ENCODE measurements around the gene CCNI2.

Gene CCNI2

GRCh38 chr5:132746954-132747615, at the start of gene CCNI2:
Gene CCNI2, plus strand, starts transcription at chr5:132747426. Its CDS starts 70 bp downstream, at chr5:132747496.
- peak; percentile 12 for DNase-seq

GRCh38 chr5:132704875-132705274, 42.4 kb upstream of the CCNI2 start:
- DNase-seq, result no peak

- DNase-seq, result no peak
Measured at GRCh38 chr5:132708645-132709044, 38.6 kb upstream of the CCNI2 start.

- DNase-seq, result peak; percentile 12
Measured at GRCh38 chr5:132714456-132715307, 32.5 kb upstream of the CCNI2 start.

GRCh38 chr5:132718544-132719312, 28.5 kb upstream of the CCNI2 start:
- DNase-seq, result no peak

GRCh38 chr5:132725745-132726144, 21.5 kb upstream of the CCNI2 start:
- DNase-seq, result no peak

GRCh38 chr5:132729896-132730295, 17.3 kb upstream of the CCNI2 start:
- no peak for DNase-seq

- no peak for DNase-seq
Measured at GRCh38 chr5:132733499-132734148, 13.6 kb upstream of the CCNI2 start.

- no peak for DNase-seq
Measured at GRCh38 chr5:132734687-132735086, 12.5 kb upstream of the CCNI2 start.

GRCh38 chr5:132736853-132737833, 10.1 kb upstream of the CCNI2 start, which contains the start of gene KIF3A:
Gene KIF3A, minus strand, starts transcription at chr5:132737546. Its CDS starts 127 bp downstream, at chr5:132737419.
- DNase-seq, result peak; percentile 99

GRCh38 chr5:132737982-132738681, 9.1 kb upstream of the CCNI2 start:
- no peak for DNase-seq

GRCh38 chr5:132739232-132739631, 8.0 kb upstream of the CCNI2 start:
- no peak for DNase-seq

- DNase-seq, result no peak
Measured at GRCh38 chr5:132742158-132742557, 5.1 kb upstream of the CCNI2 start.

GRCh38 chr5:132742626-132743025, 4.6 kb upstream of the CCNI2 start:
- DNase-seq, result no peak

GRCh38 chr5:132744659-132745058, 2.6 kb upstream of the CCNI2 start:
- DNase-seq, result no peak

GRCh38 chr5:132746592-132746953, 653 bp upstream of the CCNI2 start:
- no peak for DNase-seq

GRCh38 chr5:132747616-132748440, 602 bp downstream of the CCNI2 start:
- DNase-seq, result no peak

GRCh38 chr5:132748522-132749000, 1.3 kb downstream of the CCNI2 start:
- DNase-seq, result no peak

- DNase-seq, result no peak
Measured at GRCh38 chr5:132749506-132749905, 2.3 kb downstream of the CCNI2 start.

All from suppressor macrophage treated with lipopolysaccharide for 4 hours (primary cell).